ENCODE data around the gene SLC25A44. TPM values are rescaled to one million over a fixed set of nuclear protein-coding genes. Genes with fewer than 3 reads are reported as not detected.

The SLC25A44 gene
- total RNA-seq, 1 experiment from 2014 or later, result 40.2 TPM

- peaks cover 3 to 19% (median 12%) of the 10 kb centered on the region in 3 experiments; a peak in 5 of 7 replicates for H3K36me3 Mint-ChIP-seq (ENCODE audit: insufficient read depth in 1 of 3, low read depth in 3 of 3)
- Histone ChIP-seq H2AK5ac (ENCODE audit: insufficient read length, low read length) (no peak overlapping the region), H3K79me2 (ENCODE audit: insufficient read depth, low read length) (no peaks in the 10 kb centered on the region), H2BK12ac (ENCODE audit: insufficient read length, low read depth, low read length) (no peak overlapping the region), H3K23ac (ENCODE audit: insufficient read length, low read depth, low read length) (no peak overlapping the region), H4K5ac (ENCODE audit: insufficient read length, low read depth, low read length) (no peak overlapping the region), H4K91ac (ENCODE audit: insufficient read length, low read depth, low read length) (no peak overlapping the region), H3K4ac (ENCODE audit: low read depth, low read length) (no peak overlapping the region), H2BK15ac (ENCODE audit: low read depth, low read length) (no peak overlapping the region), H3K9me3 (ENCODE audit: control insufficient read depth, low read depth, low read length) (no peaks in the 10 kb centered on the region), H3K56ac (ENCODE audit: insufficient read length, low read depth, low read length) (no peak overlapping the region), H2BK20ac (ENCODE audit: low read depth, low read length, poor library complexity, severe bottlenecking) (no peak overlapping the region), H2BK120ac (ENCODE audit: low read depth, low read length, poor library complexity, severe bottlenecking) (no peak overlapping the region), H3T11ph (ENCODE audit: low read length) (no peak overlapping the region), H4K8ac (replicated peaks; ENCODE audit: insufficient read length, low read depth, low read length) (no peak overlapping the region), H2AFZ (ENCODE audit: low read length) (no peak overlapping the region), H3K14ac (ENCODE audit: insufficient read depth, low read length) (no peak overlapping the region), H4K20me1 (ENCODE audit: control insufficient read depth, insufficient read depth, insufficient read length) (no peaks in the 10 kb centered on the region), H3K23me2 (ENCODE audit: insufficient read length, low read depth, low read length, poor library complexity, severe bottlenecking) (peaks cover 3% of the 10 kb centered on the region), H3K79me1 (ENCODE audit: insufficient read depth, low read depth, low read length, poor library complexity, severe bottlenecking) (no peaks in the 10 kb centered on the region), H3K9ac (ENCODE audit: extremely low read depth, insufficient read length, low read length) (no peak overlapping the region), H3K27ac (ENCODE audit: insufficient read length, low read depth, low read length) (no peak overlapping the region), H3K27me3 (ENCODE audit: insufficient read depth, low read length) (no peaks in the 10 kb centered on the region), H3K18ac (ENCODE audit: insufficient read length, low read depth, low read length) (no peak overlapping the region), H3K4me2 (ENCODE audit: insufficient read depth, insufficient read length, low read length) (no peak overlapping the region), H3K4me1 (ENCODE audit: insufficient read depth, low read length) (peaks cover 2% of the 10 kb centered on the region; the same call in 1 of the 2 replicates), H2BK5ac (ENCODE audit: insufficient read length, low read length) (no peak overlapping the region)
- TF ChIP-seq CTCF (conservative IDR thresholded peaks at IDR 0.05), result no peak
- no peak for DNase-seq
- H3K27ac Mint-ChIP-seq, result 0 out of 7 replicates have a peak overlapping the region, but pooled peaks of 2 of the 3 experiments have one; percentile 71 to 86
- H3K9me3 Mint-ChIP-seq, result no peaks in the 10 kb centered on the region
- no CpG with 5 or more reads among the region's 2 CpGs for WGBS (ENCODE audit: extremely low coverage, insufficient read length, low lambda C conversion rate)
- no peak overlapping the region for H3K4me3 Mint-ChIP-seq
- H3K4me1 Mint-ChIP-seq, result peaks cover 13 to 18% of the 10 kb centered on the region in 2 experiments
- H3K27me3 Mint-ChIP-seq (ENCODE audit: low read depth), result peaks cover 4% of the 10 kb centered on the region; the same call in 1 of the 2 replicates
These were observed 50.2 kb downstream of the SLC25A44 start for GRCh38 chr1:156244126-156244525.

All from H9 (cell line).